Natural killer cell treated with Interleukin-12 subunit alpha and Interleukin-12 subunit beta and Interleukin-15 and Interleukin-18, amount 100 ng/mL, for 72 hours (primary cell): ENCODE results near the gene SUPT20H. TPM values are rescaled to one million over a fixed set of nuclear protein-coding genes. Genes with fewer than 3 reads are reported as not detected.
"Not testable (repeated sequence)": the region's sequence is repeated elsewhere in the genome, so short reads cannot be mapped to it uniquely, and the experiment has no call there.

Source experiments
- ATAC-seq, 2 donors: fragments of 150-1000 bp; cut with Tn5 transposase in 1 of 2; sonication (Bioruptor Pico), chemical (Tn5 transposase) in 1 of 2; 2 replicates each; pipeline ENCODE4 v1.10.0; 2021
- DNase-seq: peaks from one replicate; pipeline ENCODE4 v3.0.0; 2022; ENCODE audit warnings: low spot score
- H3K27ac Mint-ChIP-seq, 2 donors: 1 replicate in 1 of 2; 2 replicates in 1 of 2; pipeline ENCODE4 v1.8.0; 2022; ENCODE audit warnings: mixed read lengths in 2 of 2, mild to moderate bottlenecking in 1 of 2, moderate library complexity in 1 of 2
- H3K27me3 Mint-ChIP-seq, 2 donors: 1 replicate in 1 of 2; 2 replicates in 1 of 2; pipeline ENCODE4 v1.8.0; 2022; ENCODE audit warnings: mixed read lengths in 2 of 2
- H3K36me3 Mint-ChIP-seq: one replicate; pipeline ENCODE4 v1.8.0; 2022; ENCODE audit warnings: mixed read lengths
- H3K4me1 Mint-ChIP-seq, 2 donors: 1 replicate in 1 of 2; 2 replicates in 1 of 2; pipeline ENCODE4 v1.8.0; 2022; ENCODE audit warnings: low read depth in 2 of 2, mixed read lengths in 2 of 2, mild to moderate bottlenecking in 1 of 2
- H3K4me3 Mint-ChIP-seq: one replicate; pipeline ENCODE4 v1.8.0; 2022; ENCODE audit warnings: mixed read lengths
- H3K9me3 Mint-ChIP-seq: 2 replicates; pipeline ENCODE4 v1.8.0; 2022; ENCODE audit warnings: mixed read lengths
- total RNA-seq, 2 donors: library from RNA; stranded (reverse); gene quantifications; one replicate each; pipeline ENCODE4 v1.2.3, GENCODE V29; 2022

The SUPT20H gene
- total RNA-seq, 2 donors from 2014 or later = 66.6 to 83.9 TPM

DNA sequence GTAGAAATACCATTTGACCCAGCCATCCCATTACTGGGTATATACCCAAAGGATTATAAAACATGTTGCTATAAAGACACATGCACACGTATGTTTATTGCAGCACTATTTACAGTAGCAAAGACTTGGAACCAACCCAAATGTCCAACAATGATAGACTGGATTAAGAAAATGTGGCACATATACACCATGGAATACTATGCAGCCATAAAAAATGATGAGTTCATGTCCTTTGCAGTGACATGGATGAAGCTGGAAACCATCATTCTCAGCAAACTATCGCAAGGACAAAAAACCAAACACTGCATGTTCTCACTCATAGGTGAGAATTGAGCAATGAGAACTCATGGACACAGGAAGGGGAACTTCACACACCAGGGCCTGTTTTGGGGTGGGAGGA, 3.3 kb downstream of the SUPT20H start:
- H3K36me3 Mint-ChIP-seq = peaks cover 10% of the 10 kb centered on the region
- ATAC-seq, H3K27ac Mint-ChIP-seq, H3K27me3 Mint-ChIP-seq, H3K9me3 Mint-ChIP-seq, H3K4me3 Mint-ChIP-seq, DNase-seq: not testable (repeated sequence)
- H3K4me1 Mint-ChIP-seq = peaks cover 33 to 45% of the 10 kb centered on the region in 2 donors

DNA sequence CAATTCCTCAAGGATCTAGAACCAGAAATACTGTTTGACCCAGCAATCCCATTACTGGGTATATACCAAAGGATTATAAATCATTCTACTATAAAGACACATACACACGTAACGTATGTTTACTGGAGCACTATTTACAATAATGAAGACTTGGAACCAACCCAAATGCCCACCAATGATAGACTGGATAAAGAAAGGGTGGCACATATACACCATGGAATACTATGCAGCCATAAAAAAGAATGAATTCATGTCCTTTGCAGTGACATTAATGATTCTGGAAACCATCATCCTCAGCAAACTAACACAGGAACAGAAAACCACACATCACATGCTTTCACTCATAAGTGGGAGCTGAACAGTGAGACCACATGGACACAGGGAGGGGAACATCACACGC, 6.4 kb downstream of the SUPT20H start:
- Mint-ChIP-seq H3K36me3 (peaks cover 10% of the 10 kb centered on the region), H3K4me1 (peaks cover 20 to 32% of the 10 kb centered on the region in 2 donors)

DNA sequence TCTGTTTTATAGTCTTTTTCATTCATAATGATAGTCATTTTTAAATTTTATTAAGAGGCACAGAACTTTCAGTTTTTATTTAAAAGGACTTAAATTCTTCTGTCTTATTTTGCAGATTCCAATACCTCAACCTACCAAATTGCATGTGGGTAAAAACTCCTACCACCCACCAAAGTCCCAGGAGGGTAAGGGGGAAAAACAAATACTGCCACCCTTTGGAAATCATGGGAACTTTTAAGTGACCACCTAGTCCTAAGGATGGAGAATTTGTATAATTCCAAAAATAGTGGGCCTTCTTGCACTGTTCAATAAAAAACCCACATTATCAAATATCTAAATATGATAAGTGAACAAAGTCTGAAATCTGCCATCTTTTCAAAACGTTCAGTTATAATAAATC, 9.7 kb downstream of the SUPT20H start:
- DNase-seq (no peak), ATAC-seq (no peak)
- Mint-ChIP-seq H3K27ac (no peak overlapping the region), H3K36me3 (peaks cover 10% of the 10 kb centered on the region), H3K27me3 (no peaks in the 10 kb centered on the region), H3K9me3 (peaks cover 2% of the 10 kb centered on the region), H3K4me3 (no peak overlapping the region), H3K4me1 (peaks cover 16 to 19% of the 10 kb centered on the region in 2 donors)

More for the DNA sequence above, 6.4 kb downstream of the SUPT20H start:
- not testable (repeated sequence) for ATAC-seq, H3K4me3 Mint-ChIP-seq, DNase-seq, H3K27me3 Mint-ChIP-seq, H3K27ac Mint-ChIP-seq, H3K9me3 Mint-ChIP-seq

- H3K36me3 Mint-ChIP-seq = peaks cover 5% of the 10 kb centered on the region
- H3K9me3 Mint-ChIP-seq = no peaks in the 10 kb centered on the region
- DNase-seq (no peak), ATAC-seq (no peak)
- peaks cover 6 to 7% of the 10 kb centered on the region in 2 donors for H3K4me1 Mint-ChIP-seq
- H3K4me3 Mint-ChIP-seq = no peak overlapping the region
- H3K27me3 Mint-ChIP-seq = no peaks in the 10 kb centered on the region
- no peak overlapping the region for H3K27ac Mint-ChIP-seq
Observed at GRCh38 chr13:37047846-37048245, 11.6 kb downstream of the SUPT20H start.

- Mint-ChIP-seq H3K4me1 (peaks cover 2% of the 10 kb centered on the region in 2 donors), H3K27me3 (no peaks in the 10 kb centered on the region), H3K36me3 (peaks cover 13% of the 10 kb centered on the region), H3K4me3 (no peak overlapping the region), H3K9me3 (no peaks in the 10 kb centered on the region), H3K27ac (no peak overlapping the region)
- ATAC-seq (no peak), DNase-seq (no peak)
Observed at GRCh38 chr13:37047032-37047431, 12.5 kb downstream of the SUPT20H start.

- Mint-ChIP-seq H3K27me3 (no peaks in the 10 kb centered on the region), H3K4me3 (no peak overlapping the region), H3K4me1 (no peaks in the 10 kb centered on the region), H3K36me3 (peaks cover 19% of the 10 kb centered on the region), H3K9me3 (no peaks in the 10 kb centered on the region), H3K27ac (no peak overlapping the region)
- no peak for DNase-seq
- no peak for ATAC-seq
Observed at GRCh38 chr13:37046062-37046461, 13.4 kb downstream of the SUPT20H start.

GRCh38 chr13:37040789-37041188, 18.7 kb downstream of the SUPT20H start:
- Mint-ChIP-seq H3K4me1 (no peaks in the 10 kb centered on the region), H3K36me3 (peaks cover 27% of the 10 kb centered on the region), H3K4me3 (no peak overlapping the region), H3K27ac (no peak overlapping the region), H3K9me3 (no peaks in the 10 kb centered on the region), H3K27me3 (no peaks in the 10 kb centered on the region)
- DNase-seq (no peak), ATAC-seq (no peak)

DNA sequence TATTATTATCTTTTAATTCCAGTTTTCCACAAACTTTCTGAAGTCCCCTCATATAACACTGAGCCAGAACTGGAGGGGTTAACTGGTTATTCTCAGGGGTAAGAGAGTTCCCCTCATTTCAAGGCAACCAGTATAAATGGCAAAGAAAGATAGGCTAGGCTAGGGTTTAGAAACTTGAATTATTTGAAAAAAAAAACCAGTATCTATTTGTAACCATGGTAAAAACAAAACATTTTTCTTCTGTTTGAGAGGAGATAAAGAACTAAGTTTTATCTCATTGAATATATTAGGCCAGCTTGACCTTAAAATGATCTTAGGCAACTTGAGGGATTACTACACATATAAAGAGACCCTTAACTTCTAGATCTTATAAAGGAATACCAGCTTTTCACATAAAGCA, 19.6 kb downstream of the SUPT20H start:
- no peaks in the 10 kb centered on the region for H3K27me3 Mint-ChIP-seq
- H3K9me3 Mint-ChIP-seq = no peaks in the 10 kb centered on the region

GRCh38 chr13:37037241-37037640, 22.2 kb downstream of the SUPT20H start:
- H3K4me1 Mint-ChIP-seq = no peaks in the 10 kb centered on the region

More for the DNA sequence above, 19.6 kb downstream of the SUPT20H start:
- Mint-ChIP-seq H3K4me3 (no peak overlapping the region), H3K36me3 (peaks cover 27% of the 10 kb centered on the region), H3K27ac (no peak overlapping the region), H3K4me1 (no peaks in the 10 kb centered on the region)
- no peak for ATAC-seq
- DNase-seq = no peak

GRCh38 chr13:37029617-37030016, 29.9 kb downstream of the SUPT20H start:
- H3K36me3 Mint-ChIP-seq = peaks cover 12% of the 10 kb centered on the region

More at GRCh38 chr13:37037241-37037640, 22.2 kb downstream of the SUPT20H start:
- Mint-ChIP-seq H3K27ac (no peak overlapping the region), H3K27me3 (no peaks in the 10 kb centered on the region), H3K9me3 (no peaks in the 10 kb centered on the region), H3K36me3 (peaks cover 15% of the 10 kb centered on the region), H3K4me3 (no peak overlapping the region)
- no peak for DNase-seq
- no peak for ATAC-seq

GRCh38 chr13:37027639-37028038, 31.8 kb downstream of the SUPT20H start:
- H3K9me3 Mint-ChIP-seq = no peaks in the 10 kb centered on the region
- H3K4me1 Mint-ChIP-seq = peaks cover 0 to 3% of the 10 kb centered on the region in 2 donors
- DNase-seq (no peak), ATAC-seq (no peak)
- no peaks in the 10 kb centered on the region for H3K27me3 Mint-ChIP-seq
- no peak overlapping the region for H3K4me3 Mint-ChIP-seq
- peaks cover 24% of the 10 kb centered on the region for H3K36me3 Mint-ChIP-seq
- no peak overlapping the region for H3K27ac Mint-ChIP-seq

More at GRCh38 chr13:37029617-37030016, 29.9 kb downstream of the SUPT20H start:
- no peak for ATAC-seq
- Mint-ChIP-seq H3K4me1 (peaks cover 0 to 3% of the 10 kb centered on the region in 2 donors), H3K27ac (no peak overlapping the region), H3K4me3 (no peak overlapping the region), H3K9me3 (no peaks in the 10 kb centered on the region), H3K27me3 (no peaks in the 10 kb centered on the region)
- DNase-seq = no peak

DNA sequence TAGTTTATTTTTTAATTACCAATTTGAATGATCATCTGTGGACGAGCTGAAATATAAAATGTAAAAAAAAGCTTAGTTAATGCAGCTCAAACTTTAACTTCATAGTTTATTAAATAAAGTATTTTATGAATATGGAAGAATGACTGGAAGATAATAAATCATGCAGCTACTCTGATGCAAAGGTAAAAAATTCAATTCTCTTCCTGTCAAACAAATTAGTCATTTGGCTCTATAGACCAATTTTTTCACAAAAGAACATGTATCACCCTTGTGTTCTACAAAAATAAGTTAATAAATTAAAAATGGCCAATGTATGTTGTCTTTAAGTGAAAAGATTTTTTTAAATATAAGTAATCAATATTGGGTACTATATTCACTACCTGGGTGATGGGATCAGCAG, 32.7 kb downstream of the SUPT20H start:
- no peak overlapping the region for H3K4me3 Mint-ChIP-seq
- ATAC-seq (no peak), DNase-seq (no peak)
- no peak overlapping the region for H3K27ac Mint-ChIP-seq
- peaks cover 25% of the 10 kb centered on the region for H3K36me3 Mint-ChIP-seq
- no peaks in the 10 kb centered on the region for H3K27me3 Mint-ChIP-seq
- H3K9me3 Mint-ChIP-seq = no peaks in the 10 kb centered on the region
- peaks cover 0 to under 1% of the 10 kb centered on the region in 2 donors for H3K4me1 Mint-ChIP-seq

DNA sequence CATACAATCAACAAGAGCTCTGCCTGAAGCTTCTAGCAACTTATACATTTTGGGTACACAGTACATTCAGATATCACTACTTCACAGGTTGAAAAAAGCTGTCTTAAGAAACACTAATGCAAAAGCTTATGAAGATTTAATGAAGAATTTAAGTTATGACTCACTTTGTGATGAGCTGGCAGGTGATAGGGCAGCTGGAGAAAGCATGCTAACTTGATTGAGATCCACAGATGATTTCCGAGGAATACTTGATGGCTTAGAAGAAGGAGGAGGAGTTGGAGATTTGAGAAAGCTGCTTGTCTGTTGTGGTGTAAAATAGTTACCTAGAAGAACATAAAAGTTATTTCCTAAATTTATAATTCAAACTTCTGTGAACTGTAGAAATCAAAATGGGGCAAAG, 35.6 kb downstream of the SUPT20H start:
- Mint-ChIP-seq H3K36me3 (peaks cover 19% of the 10 kb centered on the region), H3K4me1 (no peaks in the 10 kb centered on the region), H3K4me3 (no peak overlapping the region), H3K9me3 (no peaks in the 10 kb centered on the region), H3K27me3 (no peaks in the 10 kb centered on the region), H3K27ac (peak overlapping the region; percentile 10 to 38)
- ATAC-seq (no peak), DNase-seq (no peak)

GRCh38 chr13:37014609-37015008, 44.9 kb downstream of the SUPT20H start:
- Mint-ChIP-seq H3K4me1 (peaks cover 3 to 10% of the 10 kb centered on the region in 2 donors), H3K27me3 (no peaks in the 10 kb centered on the region), H3K9me3 (no peaks in the 10 kb centered on the region), H3K4me3 (no peak overlapping the region), H3K27ac (no peak overlapping the region), H3K36me3 (peaks cover 43% of the 10 kb centered on the region)
- DNase-seq (no peak), ATAC-seq (no peak)

- no peaks in the 10 kb centered on the region for H3K27me3 Mint-ChIP-seq
- ATAC-seq (no peak), DNase-seq (no peak)
- H3K4me1 Mint-ChIP-seq = peaks cover 9 to 16% of the 10 kb centered on the region in 2 donors
- H3K36me3 Mint-ChIP-seq = peaks cover 53% of the 10 kb centered on the region
- H3K9me3 Mint-ChIP-seq = no peaks in the 10 kb centered on the region
- H3K27ac Mint-ChIP-seq = peak overlapping the region in 1 of 2 donors; percentile 41
- H3K4me3 Mint-ChIP-seq = no peak overlapping the region
Observed at GRCh38 chr13:37011788-37012187, 47.7 kb downstream of the SUPT20H start.
